Common myeloid progenitor, CD34-positive (primary cell): ENCODE results near the gene FLACC1. TPM values are rescaled to one million over a fixed set of nuclear protein-coding genes. Genes with fewer than 3 reads are reported as not detected.

ENCODE experiments used
- CTCF ChIA-PET: fragments of 350-600 bp; sonication (Branson Sonifier 250); formaldehyde crosslinking; loops from one replicate; lab custom pipeline; 2021; ENCODE audit warnings: antibody characterized with exemption; lab: Charles Lee
- POLR2A ChIA-PET: fragments of 350-600 bp; sonication (Branson Sonifier 250); formaldehyde crosslinking; loops from one replicate; lab custom pipeline; 2021; ENCODE audit warnings: antibody characterized with exemption; lab: Charles Lee
- DNase-seq, 3 donors: peaks; one replicate each; pipeline versions ENCODE4 v3.0.0 to v3.0.0-alpha.2; 2013
- H3K27ac ChIP-seq, 2 experiments: 1 replicate in 1 of 2; 2 replicates in 1 of 2; pipeline ENCODE4 v1.7.0; 2013; ENCODE audit warnings: inconsistent platforms in 2 of 2, low read length in 2 of 2, mild to moderate bottlenecking in 2 of 2, low read depth in 1 of 2, moderate library complexity in 1 of 2; ENCODE audit not compliant: severe bottlenecking in 2 of 2, insufficient read depth in 1 of 2, poor library complexity in 1 of 2
- H3K27me3 ChIP-seq, 5 experiments: replicated peaks in 2 of 5; 1 replicate in 3 of 5; 2 replicates in 2 of 5; pipeline versions ENCODE4 v1.6.1 to v1.7.0; 2013; ENCODE audit warnings: low read length in 4 of 5, mild to moderate bottlenecking in 2 of 5, moderate library complexity in 2 of 5, inconsistent platforms in 1 of 5; ENCODE audit not compliant: insufficient read depth in 5 of 5, control insufficient read depth in 4 of 5
- H3K36me3 ChIP-seq, 4 experiments: 1 replicate in 2 of 4; 2 replicates in 2 of 4; pipeline versions ENCODE4 v1.6.1 to v1.7.0; 2013; ENCODE audit warnings: low read length in 3 of 4, control low read depth in 1 of 4, mild to moderate bottlenecking in 1 of 4; ENCODE audit not compliant: control insufficient read depth in 4 of 4, insufficient read depth in 4 of 4
- H3K4me1 ChIP-seq, 4 experiments: 1 replicate in 3 of 4; 2 replicates in 1 of 4; pipeline versions ENCODE4 v1.6.1 to v1.7.1; 2013; ENCODE audit warnings: low read length in 3 of 4, mild to moderate bottlenecking in 3 of 4, control low read depth in 1 of 4, inconsistent platforms in 1 of 4, moderate library complexity in 1 of 4; ENCODE audit not compliant: control insufficient read depth in 4 of 4, insufficient read depth in 4 of 4; ENCODE audit errors: control extremely low read depth in 1 of 4
- H3K4me3 ChIP-seq, 7 experiments: 1 replicate in 4 of 7; 2 replicates in 3 of 7; pipeline versions ENCODE4 v1.5.1 to v1.7.0; 2013; ENCODE audit warnings: mild to moderate bottlenecking in 7 of 7, low read length in 6 of 7, moderate library complexity in 6 of 7, inconsistent platforms in 2 of 7, low read depth in 2 of 7, control low read depth in 1 of 7; ENCODE audit not compliant: insufficient read depth in 4 of 7, control insufficient read depth in 1 of 7; ENCODE audit errors: extremely low read depth in 1 of 7
- H3K9me3 ChIP-seq, 5 experiments: 1 replicate in 4 of 5; 2 replicates in 1 of 5; pipeline versions ENCODE4 v1.6.1 to v1.7.1; 2013; ENCODE audit warnings: low read length in 4 of 5, mild to moderate bottlenecking in 2 of 5, inconsistent platforms in 1 of 5, low read depth in 1 of 5, moderate library complexity in 1 of 5; ENCODE audit not compliant: control insufficient read depth in 4 of 5, insufficient read depth in 2 of 5; ENCODE audit errors: control extremely low read depth in 1 of 5
- WGBS: methylation state at CpG from one replicate; pipeline ENCODE4 v1.1.5; 2013; ENCODE audit not compliant: insufficient coverage; 5-methylcytosine and 5-hydroxymethylcytosine counted together
- polyA plus RNA-seq: library from polyadenylated mRNA; unstranded; fragments of 120-200 nt; gene quantifications from one replicate; pipeline ENCODE4 v1.2.1, GENCODE V29; 2013

FLACC1 gene, protein sequence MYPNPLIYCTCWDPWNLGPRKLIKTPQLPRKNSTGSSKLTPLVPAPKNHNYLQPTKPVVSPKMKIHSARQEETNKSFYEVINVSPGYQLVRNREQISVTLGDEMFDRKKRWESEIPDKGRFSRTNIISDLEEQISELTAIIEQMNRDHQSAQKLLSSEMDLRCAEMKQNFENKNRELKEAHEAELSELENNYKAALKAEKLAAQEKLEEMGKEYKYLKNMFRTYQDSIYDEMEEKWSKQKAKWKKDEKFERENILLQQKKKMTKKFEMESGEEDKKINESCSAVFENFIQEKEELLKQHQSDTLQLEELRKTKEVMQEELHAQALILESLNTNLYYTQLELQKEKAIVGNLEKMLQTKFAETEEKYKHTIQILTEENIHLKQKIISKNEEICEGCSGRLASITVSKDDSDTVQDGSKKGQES
- polyA plus RNA-seq: 1.1 TPM

DNA sequence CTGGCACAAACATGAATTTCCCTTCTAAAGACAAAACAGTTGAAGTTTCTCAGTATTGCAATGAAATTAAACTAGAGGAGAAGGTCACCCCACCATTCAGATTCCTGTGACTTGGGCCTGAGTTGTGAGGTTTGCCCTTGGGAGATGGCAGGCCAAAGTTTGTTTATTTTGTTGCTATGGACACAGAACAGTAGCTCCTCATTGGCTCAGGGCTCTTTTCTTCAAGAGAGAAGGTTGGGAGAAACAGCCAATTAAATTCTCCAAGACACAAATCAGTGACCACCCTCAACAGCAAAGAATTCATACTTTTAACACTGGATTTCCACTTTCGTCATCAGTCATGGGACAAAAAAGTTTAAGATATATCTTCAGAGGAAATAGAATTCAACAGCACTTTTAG, at the start of gene FLACC1:
FLACC1 (minus strand) TSS at position 125 of the 400 bp plus-strand sequence. CDS start 5,941 bp downstream, outside the sequence.
- peak; percentile 43 to 76 (median 67) for DNase-seq
- ChIA-PET POLR2A (no interaction called here), CTCF (interaction anchor here (0.9 to 1.4 kb wide), 4 partner anchors 47 to 125 kb away, joined by 3 read pairs; no protein-coding TSS in a partner anchor)
- Histone ChIP-seq H3K4me1 (peaks cover 0 to 2% (median 0%) of the 10 kb centered on the region in 4 experiments), H3K27me3 (no peaks in the 10 kb centered on the region), H3K27ac (peak within 1 kb of the TSS in 1 of 2 experiments; percentile 46), H3K9me3 (no peaks in the 10 kb centered on the region), H3K4me3 (no peak within 1 kb of the TSS), H3K36me3 (peaks cover 0 to 3% (median 0%) of the 10 kb centered on the region in 4 experiments)
- no CpG with 5 or more reads among the region's 1 CpG for WGBS

DNA sequence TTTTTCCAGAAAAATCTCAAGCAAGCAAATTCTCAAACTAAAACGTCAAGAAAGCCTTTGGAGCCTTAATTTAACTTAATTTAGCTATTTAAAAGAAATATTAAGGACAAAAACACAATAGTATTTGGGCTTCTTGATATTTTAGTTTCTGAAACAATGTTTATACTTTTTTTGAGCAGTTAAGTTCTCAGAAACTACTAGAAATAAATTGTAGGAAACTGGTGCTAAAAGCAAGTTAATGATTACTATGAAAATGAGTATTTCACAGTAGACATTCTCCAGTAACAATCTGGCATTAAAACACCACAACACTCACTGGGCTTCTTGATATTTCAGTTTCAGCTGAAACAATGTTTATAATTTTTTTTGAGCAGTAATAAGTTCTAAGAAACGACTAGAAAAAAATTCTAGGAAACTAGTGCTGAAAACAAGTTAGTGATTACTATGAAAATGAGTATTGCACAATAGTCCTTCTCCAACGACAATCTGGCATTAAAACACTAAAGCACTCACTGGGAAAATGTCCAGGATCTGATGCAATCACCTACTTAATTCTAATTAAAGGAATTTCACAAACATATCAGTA, 49.0 kb upstream of the FLACC1 start:
- peak overlapping the region in 1 of 2 experiments; percentile 77 for H3K27ac ChIP-seq
- peak overlapping the region in 1 of 7 experiments; percentile 40 for H3K4me3 ChIP-seq
- no peaks in the 10 kb centered on the region for H3K9me3 ChIP-seq
- H3K4me1 ChIP-seq: peaks cover 0 to 47% (median 16%) of the 10 kb centered on the region in 4 experiments
- peaks cover 0 to 3% (median 1%) of the 10 kb centered on the region in 4 experiments for H3K36me3 ChIP-seq
- 0% methylated on average over 1 of the region's 3 CpGs for WGBS
- ChIA-PET POLR2A (interaction anchor here (1.0 kb wide), 1 partner anchor 27 kb away, joined by 3 read pairs; no protein-coding TSS in a partner anchor), CTCF (interaction anchor here (0.6 kb wide), 2 partner anchors 16 to 73 kb away, joined by 3 to 4 read pairs; no protein-coding TSS in a partner anchor)
- DNase-seq: no peak
- H3K27me3 ChIP-seq: no peaks in the 10 kb centered on the region

- Histone ChIP-seq H3K4me3 (peak overlapping the region in 1 of 7 experiments; percentile 9), H3K36me3 (peaks cover 0 to 3% (median 1%) of the 10 kb centered on the region in 4 experiments), H3K4me1 (peaks cover 0 to 47% (median 16%) of the 10 kb centered on the region in 4 experiments), H3K27me3 (no peaks in the 10 kb centered on the region), H3K9me3 (no peaks in the 10 kb centered on the region), H3K27ac (peak overlapping the region in 1 of 2 experiments; percentile 26)
- peak in 2 of 3 donors; percentile 21 to 40 for DNase-seq
- CTCF ChIA-PET: interaction anchor here (0.7 to 1.4 kb wide), 3 partner anchors 10 to 48 kb away, joined by 3 to 7 read pairs (median 3); partner anchors contain the start of gene FLACC1
- whole genome bisulfite sequencing: 22% methylated on average over 2 of the region's 3 CpGs
- POLR2A ChIA-PET: no interaction called here
Observed at GRCh38 chr2:201404699-201405280, 47.6 kb upstream of the FLACC1 start.

DNA sequence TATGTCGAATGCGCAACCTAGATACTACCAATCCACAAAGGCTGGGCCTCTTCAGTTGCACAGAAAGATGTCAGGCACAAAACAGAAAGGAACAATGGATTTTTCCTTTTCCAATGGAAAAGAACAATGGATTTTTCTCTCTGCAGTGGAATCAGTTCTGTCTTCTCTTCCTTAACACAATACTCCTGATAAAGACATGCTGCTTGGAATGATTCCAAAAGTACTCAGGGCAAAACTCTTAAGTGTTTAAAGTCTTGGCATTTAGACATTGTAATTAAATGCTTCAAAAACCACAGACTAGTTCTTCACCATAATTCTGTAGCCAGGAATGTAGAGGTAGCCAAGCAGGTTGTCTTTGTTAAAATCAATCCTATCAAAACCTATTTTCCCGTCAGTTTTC, 46.7 kb upstream of the FLACC1 start:
- Histone ChIP-seq H3K4me3 (no peak overlapping the region), H3K27me3 (no peaks in the 10 kb centered on the region), H3K36me3 (peaks cover 3 to 6% (median 4%) of the 10 kb centered on the region in 4 experiments), H3K9me3 (no peaks in the 10 kb centered on the region), H3K27ac (no peak overlapping the region), H3K4me1 (peaks cover 0 to 47% (median 16%) of the 10 kb centered on the region in 4 experiments)
- WGBS: 100% methylated on average over 2 of the region's 3 CpGs
- DNase-seq: peak in 1 of 3 donors; percentile 15
- CTCF ChIA-PET: interaction anchor here (1.4 kb wide), 2 partner anchors 10 to 47 kb away, joined by 3 to 7 read pairs; partner anchors contain the start of gene FLACC1
- POLR2A ChIA-PET: no interaction called here

GRCh38 chr2:201402651-201403562, 45.8 kb upstream of the FLACC1 start:
- Histone ChIP-seq H3K36me3 (peaks cover 5 to 9% (median 7%) of the 10 kb centered on the region in 4 experiments), H3K4me3 (no peak overlapping the region), H3K27ac (no peak overlapping the region), H3K4me1 (peaks cover 0 to 47% (median 16%) of the 10 kb centered on the region in 4 experiments), H3K27me3 (no peaks in the 10 kb centered on the region), H3K9me3 (no peaks in the 10 kb centered on the region)
- DNase-seq: no peak
- POLR2A ChIA-PET: no interaction called here
- 100% methylated on average over 2 of the region's 6 CpGs for WGBS
- CTCF ChIA-PET: interaction anchor here (1.8 kb wide), 1 partner anchor 11 kb away, joined by 7 read pairs; no protein-coding TSS in a partner anchor

DNA sequence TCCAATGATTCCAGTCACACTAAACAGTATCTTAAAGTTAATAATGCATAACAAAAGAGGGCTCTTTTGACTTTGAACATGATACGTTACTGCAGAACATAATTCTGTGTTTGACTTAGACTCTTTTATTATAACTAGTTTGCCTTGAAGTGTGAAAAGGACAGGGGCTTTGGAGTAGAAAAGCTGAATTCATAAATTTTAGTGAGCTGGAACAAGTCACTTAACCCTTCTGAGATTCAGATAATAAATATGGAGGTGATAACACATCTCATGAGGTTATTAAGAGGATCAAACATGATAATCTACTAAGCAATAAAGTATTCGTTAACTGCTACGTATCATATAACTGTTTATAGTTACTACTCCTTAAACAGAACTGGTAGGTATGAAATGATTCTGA, 44.7 kb upstream of the FLACC1 start:
- DNase-seq: no peak
- WGBS: no CpG with 5 or more reads among the region's 3 CpGs
- peaks cover 5 to 20% (median 12%) of the 10 kb centered on the region in 4 experiments for H3K36me3 ChIP-seq
- no peak overlapping the region for H3K27ac ChIP-seq
- ChIA-PET CTCF (interaction anchor here (1.8 kb wide), 1 partner anchor 12 kb away, joined by 7 read pairs; no protein-coding TSS in a partner anchor), POLR2A (interaction anchor here (0.6 kb wide), 1 partner anchor 223 kb away, joined by 6 read pairs; no protein-coding TSS in a partner anchor)
- H3K27me3 ChIP-seq: no peaks in the 10 kb centered on the region
- H3K9me3 ChIP-seq: no peaks in the 10 kb centered on the region
- H3K4me1 ChIP-seq: peaks cover 0 to 42% (median 13%) of the 10 kb centered on the region in 4 experiments
- H3K4me3 ChIP-seq: no peak overlapping the region
